HG02678 (cell line): ENCODE results near the gene DPPA5.

Source experiments
- ATAC-seq: cut with Tn5 transposase; IDR thresholded peaks from one replicate; pipeline ENCODE4 v1.9.1; 2021; ENCODE audit warnings: mild to moderate bottlenecking, moderate library complexity; ENCODE audit not compliant: unreplicated experiment

Gene DPPA5

GRCh38 chr6:73303773-73304172 lies 50.3 kb downstream of the DPPA5 start:
- peak; percentile 46 for ATAC-seq
